Measurements from ENCODE around the gene DACT1.

DACT1 gene

GRCh38 chr14:58599707-58600106 lies 38.1 kb upstream of the DACT1 start:
- no peak overlapping the region for H3K4me3 ChIP-seq (replicated peaks; ENCODE audit: low read depth, low read length)

GRCh38 chr14:58605465-58605864 lies 32.3 kb upstream of the DACT1 start:
- TF ChIP-seq CTCF (IDR thresholded peaks at IDR 0.05; ENCODE audit: low read length, missing control alignments) = no peak
- no peak overlapping the region for H3K4me3 ChIP-seq (replicated peaks; ENCODE audit: low read depth, low read length)
- DNase-seq (ENCODE audit: low read depth) = no peak

More at GRCh38 chr14:58599707-58600106, 38.1 kb upstream of the DACT1 start:
- no peak for DNase-seq (ENCODE audit: low read depth)
- no peak for TF ChIP-seq CTCF (IDR thresholded peaks at IDR 0.05; ENCODE audit: low read length, missing control alignments)

GRCh38 chr14:58607131-58607951 lies 30.4 kb upstream of the DACT1 start:
- no peak overlapping the region for H3K4me3 ChIP-seq (replicated peaks; ENCODE audit: low read depth, low read length)
- no peak for DNase-seq (ENCODE audit: low read depth)
- TF ChIP-seq CTCF (IDR thresholded peaks at IDR 0.05; ENCODE audit: low read length, missing control alignments) = no peak

GRCh38 chr14:58607952-58608317 lies 29.8 kb upstream of the DACT1 start:
- peak; percentile 65 for DNase-seq (ENCODE audit: low read depth)
- no peak for TF ChIP-seq CTCF (IDR thresholded peaks at IDR 0.05; ENCODE audit: low read length, missing control alignments)

GRCh38 chr14:58617619-58618018 lies 20.1 kb upstream of the DACT1 start:
- no peak for DNase-seq (ENCODE audit: low read depth)
- no peak for TF ChIP-seq CTCF (IDR thresholded peaks at IDR 0.05; ENCODE audit: low read length, missing control alignments)
- H3K4me3 ChIP-seq (replicated peaks; ENCODE audit: low read depth, low read length) = no peak overlapping the region

More at GRCh38 chr14:58607952-58608317, 29.8 kb upstream of the DACT1 start:
- H3K4me3 ChIP-seq (replicated peaks; ENCODE audit: low read depth, low read length) = no peak overlapping the region

- no peak overlapping the region for H3K4me3 ChIP-seq (replicated peaks; ENCODE audit: low read depth, low read length)
- no peak for DNase-seq (ENCODE audit: low read depth)
- no peak for TF ChIP-seq CTCF (IDR thresholded peaks at IDR 0.05; ENCODE audit: low read length, missing control alignments)
These were observed 17.8 kb upstream of the DACT1 start for GRCh38 chr14:58620011-58620410.

- no peak overlapping the region for H3K4me3 ChIP-seq (replicated peaks; ENCODE audit: low read depth, low read length)
These were observed 12.3 kb upstream of the DACT1 start for GRCh38 chr14:58625438-58625837.

More at GRCh38 chr14:58625438-58625837, 12.3 kb upstream of the DACT1 start:
- TF ChIP-seq CTCF (IDR thresholded peaks at IDR 0.05; ENCODE audit: low read length, missing control alignments) = no peak
- DNase-seq (ENCODE audit: low read depth) = no peak
